GM21526 (cell line): Measurements from ENCODE around the gene GALNT11.
"Not testable (repeated sequence)": the region's sequence is repeated elsewhere in the genome, so short reads cannot be mapped to it uniquely, and the experiment has no call there.

Experiments used
- ATAC-seq: cut with Tn5 transposase; IDR thresholded peaks from one replicate; pipeline ENCODE4 v1.9.1; 2021; ENCODE audit warnings: moderate library complexity; ENCODE audit not compliant: unreplicated experiment, low FRiP score

The GALNT11 gene

DNA sequence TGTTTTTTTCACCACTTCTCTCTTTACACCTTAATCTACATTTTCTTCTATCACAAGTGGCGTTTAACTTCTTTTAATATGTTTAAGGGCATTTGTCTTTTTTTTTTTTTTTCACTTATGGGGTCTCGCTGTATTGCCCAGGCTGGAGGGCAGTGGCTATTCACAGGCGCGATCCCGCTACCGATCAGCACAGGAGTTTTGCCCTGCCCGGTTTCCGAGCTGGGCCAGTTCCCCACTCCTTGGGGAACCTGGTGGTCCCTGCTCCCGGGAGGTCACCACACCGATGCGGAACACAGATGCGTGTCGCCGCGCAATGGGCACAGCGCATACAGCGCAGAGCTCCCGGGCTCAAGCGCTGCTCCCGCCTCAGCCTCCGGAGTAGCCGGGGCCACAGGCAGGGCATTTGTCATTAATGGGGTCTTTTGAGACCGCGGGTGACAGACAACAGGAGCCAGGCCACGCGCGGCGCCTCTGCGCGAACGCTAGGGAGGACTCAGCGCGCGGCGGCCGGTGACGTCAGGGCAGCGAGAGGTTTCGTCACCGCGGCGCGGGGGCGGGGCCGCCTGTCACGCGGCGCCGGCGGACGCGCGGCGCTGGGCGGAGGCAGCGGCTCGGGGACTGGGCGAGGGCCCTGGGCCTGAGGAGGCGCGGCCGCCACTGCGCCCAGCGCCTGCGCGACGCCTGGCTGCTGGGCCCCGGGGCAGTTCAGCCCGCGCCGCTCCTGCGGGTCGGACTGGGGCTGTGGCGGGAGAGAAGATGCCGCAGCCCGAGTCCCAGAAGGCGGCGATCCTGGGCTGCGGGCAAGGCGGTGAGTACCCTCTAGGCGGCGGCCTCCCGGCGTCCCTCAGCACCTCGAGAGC, at the start of gene GALNT11:
Gene GALNT11, plus strand, starts transcription at position 598 of the 860 bp plus-strand sequence. CDS start 68,554 bp downstream, outside the sequence.
- peak; percentile 96 for ATAC-seq

GRCh38 chr7:151978616-151979015, 46.9 kb upstream of the GALNT11 start:
- no peak for ATAC-seq

GRCh38 chr7:151981223-151981622, 44.3 kb upstream of the GALNT11 start:
- ATAC-seq: no peak

DNA sequence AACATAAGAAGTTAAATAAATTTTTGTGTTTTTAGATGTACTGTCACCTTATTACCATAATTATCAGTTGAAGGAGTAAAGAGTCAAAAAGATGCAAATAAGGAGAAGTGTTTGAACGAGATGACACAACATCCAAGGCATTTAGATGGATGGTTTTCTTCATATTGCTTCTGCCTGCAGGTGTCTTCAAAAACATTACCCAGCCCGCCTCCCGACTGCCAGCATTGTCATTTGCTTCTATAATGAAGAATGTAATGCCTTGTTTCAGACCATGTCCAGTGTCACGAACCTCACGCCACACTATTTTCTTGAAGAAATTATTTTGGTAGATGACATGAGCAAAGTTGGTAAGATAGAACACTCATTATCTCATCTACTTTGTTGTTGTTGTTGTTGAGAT, 42.7 kb upstream of the GALNT11 start:
- no peak for ATAC-seq

DNA sequence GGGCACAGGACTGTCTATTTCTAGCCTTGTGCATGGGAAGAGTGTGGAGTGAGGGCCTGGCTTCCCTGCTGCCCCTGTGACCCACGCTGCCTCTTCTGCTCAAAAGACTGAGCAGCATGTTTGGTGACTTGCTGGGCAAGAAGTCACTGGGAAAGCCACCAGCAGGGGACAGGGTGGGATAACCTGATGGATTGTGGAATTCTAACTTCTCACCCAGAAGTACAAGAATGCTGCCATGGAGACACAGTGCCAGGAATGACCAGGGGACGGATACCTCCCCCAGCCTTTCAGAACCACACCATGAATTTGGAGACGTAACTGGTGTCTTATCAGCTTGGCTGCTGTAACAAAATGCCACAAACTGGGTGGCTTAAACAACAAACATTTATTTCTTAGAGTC, 40.9 kb upstream of the GALNT11 start:
- no peak for ATAC-seq

DNA sequence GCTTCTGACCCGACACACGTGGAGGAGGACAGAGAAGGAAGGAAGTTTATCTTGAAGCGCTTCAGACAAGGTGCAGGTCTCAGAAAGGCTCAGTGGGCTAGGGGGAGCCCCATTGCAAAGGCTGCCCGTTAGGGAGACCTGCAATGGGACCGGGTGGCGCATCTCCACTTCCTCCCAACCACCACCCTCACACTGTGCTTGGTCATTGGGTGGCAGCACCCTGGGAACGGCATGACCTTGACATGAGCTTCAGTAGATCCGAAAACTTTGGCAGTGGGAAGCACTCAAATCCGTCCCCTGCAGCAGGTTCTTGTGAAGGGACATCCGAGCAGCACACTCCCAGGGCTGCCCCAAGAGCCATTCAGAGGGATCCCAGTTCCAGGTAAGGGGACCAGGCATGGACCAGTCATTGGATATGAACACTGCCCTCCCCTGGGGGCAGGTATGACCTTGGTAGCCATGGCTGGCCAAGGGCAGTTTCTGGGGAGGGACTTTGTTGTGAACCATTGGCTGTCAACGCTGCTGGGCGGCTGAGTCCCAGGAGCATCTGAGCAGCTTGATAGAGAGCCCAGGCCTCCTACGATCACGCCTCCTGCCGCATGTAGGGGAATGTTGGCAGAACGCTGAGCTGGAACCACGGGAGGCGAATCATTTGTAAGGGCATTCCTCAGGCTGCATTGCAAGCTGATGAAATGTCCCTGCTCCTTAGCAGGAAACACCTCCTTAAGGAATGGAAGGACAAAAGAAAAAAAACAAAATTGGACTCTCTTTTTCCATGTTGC, 37.5 kb upstream of the GALNT11 start:
- ATAC-seq: no peak

GRCh38 chr7:151992375-151992774, 33.1 kb upstream of the GALNT11 start:
- ATAC-seq: peak; percentile 72

DNA sequence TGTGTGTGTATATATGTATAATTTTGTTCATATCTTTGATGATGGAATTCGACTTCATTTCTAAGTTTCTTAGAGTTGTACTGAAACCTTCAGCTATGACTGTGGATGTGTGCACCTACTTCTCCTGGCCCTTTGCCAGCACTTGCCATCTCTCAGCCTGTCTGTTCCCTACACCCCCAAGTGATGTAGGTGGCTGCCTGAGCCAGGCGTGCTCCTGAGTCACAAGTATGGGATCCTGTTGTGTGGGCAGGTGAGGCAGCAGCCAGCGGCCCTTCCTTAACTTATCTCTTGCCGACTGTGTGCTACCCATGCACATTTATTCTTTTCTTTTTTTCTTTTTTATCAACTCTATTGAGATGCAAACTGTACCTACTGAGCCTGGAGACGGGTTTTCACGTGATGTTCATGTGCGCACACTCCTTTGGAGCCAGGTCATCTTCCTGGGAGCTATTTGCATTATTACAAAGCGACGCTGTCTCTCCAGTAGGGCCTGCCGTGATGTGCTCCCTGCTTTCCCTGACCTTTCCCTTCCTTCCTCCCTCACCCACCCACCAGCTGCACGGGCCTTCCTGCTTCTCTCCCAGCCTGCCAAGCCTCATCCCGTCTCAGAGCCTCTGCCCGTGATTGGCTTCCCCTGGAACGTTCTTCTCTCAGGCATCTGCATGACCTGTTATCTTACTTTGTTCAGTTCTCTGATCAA, 31.3 kb upstream of the GALNT11 start:
- ATAC-seq: no peak

DNA sequence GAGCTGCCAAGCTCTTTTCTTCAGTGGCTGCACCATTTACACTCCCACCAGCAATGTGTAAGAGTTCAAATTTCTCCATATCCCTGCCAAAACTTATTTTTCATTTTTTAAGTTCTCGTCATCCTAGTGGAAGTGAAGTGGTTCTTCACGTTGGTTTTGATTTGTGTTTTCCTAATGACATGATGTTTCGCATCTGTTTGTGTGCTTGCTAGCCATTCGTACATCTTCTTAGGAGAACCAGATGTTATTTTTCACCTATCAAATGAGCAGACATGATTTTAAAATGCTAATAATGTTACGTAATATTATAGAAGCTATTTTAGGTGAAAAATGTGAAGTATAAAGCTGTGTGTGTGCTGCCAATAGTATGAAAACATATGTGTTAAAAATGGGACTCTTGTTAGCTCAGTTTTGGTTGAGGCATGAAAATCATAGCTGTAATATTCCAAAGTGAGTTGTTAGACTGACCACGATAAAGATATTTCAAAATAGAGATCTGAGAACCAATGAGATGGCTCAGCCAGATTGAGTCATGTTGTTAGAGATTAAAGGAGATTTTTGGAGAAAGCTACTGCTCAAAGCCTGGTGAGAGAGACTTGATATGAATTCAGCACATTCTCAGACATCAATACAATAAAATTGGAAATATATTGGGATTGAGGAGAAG, 25.9 kb upstream of the GALNT11 start:
- ATAC-seq: no peak

DNA sequence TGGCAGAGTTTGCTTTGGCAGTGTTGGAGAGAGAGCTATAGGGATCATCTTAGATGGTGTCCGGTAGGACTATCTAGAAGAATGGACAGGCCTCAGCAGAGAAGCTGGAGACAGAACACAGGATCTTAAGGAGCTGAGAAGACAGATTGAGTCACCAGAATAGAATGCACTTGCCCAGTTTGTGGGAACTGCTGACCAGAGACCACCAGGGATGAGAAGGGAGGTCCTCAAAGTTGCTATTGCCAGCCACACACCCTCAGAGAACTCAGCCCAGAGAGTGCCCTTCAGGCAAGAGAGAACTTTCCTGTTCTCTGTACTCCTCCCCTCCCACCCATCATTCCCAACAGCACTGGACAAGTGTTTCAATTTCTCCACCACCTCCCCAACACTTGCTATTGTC, 25.3 kb upstream of the GALNT11 start:
- ATAC-seq: no peak

DNA sequence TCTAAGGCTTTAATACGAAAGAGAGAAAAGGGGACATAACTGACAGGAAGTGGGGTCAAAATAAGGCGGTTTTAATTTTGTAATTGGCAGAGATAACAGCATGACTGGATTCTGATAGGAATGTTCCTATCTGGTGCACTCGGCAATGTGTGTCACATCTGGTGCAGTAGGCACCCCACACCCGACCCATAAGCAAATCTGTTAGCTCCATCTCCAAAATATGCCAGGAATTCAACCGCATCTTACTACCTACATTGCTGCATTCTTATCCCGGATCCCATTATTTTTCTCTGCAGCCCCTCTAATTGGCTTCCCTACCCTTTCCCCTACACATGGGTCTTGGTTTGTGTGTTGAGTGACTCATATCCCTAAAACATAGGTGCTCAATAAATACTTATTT, 19.1 kb upstream of the GALNT11 start:
- no peak for ATAC-seq

DNA sequence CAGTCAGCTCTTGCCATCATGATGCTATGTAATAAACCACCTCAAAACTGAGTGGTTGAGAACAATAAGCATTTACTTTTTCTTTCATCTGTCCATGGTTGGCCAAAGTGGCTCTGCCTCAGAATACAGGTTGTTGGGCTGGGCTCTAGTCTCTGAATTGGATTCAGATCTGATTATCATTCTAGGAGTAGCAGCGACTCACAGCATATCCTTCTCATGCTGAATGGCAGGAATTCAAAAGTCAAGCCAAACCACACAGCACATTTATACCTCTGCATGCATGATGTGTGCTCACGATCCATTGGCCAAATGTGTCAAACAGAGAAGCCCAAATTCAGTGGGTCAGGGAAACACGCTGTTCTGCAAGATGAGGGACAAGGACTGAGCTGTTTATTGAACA, 13.6 kb upstream of the GALNT11 start:
- ATAC-seq: no peak

GRCh38 chr7:152013230-152013629, 12.2 kb upstream of the GALNT11 start:
- ATAC-seq: no peak

DNA sequence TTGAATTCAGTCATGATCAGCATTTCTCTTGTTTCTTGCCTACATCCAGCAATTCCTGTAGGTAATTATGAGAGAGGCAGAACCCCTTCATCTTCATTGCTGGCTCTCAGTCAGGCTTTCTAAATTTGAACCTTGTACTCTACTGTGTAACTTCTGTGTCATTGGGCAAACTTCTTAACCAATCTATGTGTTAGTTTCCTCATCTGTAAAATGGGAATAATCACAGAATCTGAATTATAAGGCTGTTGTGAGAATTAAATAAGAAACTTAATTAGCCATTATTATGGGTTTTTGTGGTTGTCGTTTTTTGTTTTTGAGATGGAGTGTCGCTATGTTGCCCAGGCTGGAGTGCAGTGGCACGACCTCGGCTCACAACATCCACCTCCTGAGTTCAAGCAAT, 11.5 kb upstream of the GALNT11 start:
- no peak for ATAC-seq

GRCh38 chr7:152014722-152015121, 10.8 kb upstream of the GALNT11 start:
- ATAC-seq: no peak

GRCh38 chr7:152015600-152015999, 9.9 kb upstream of the GALNT11 start:
- ATAC-seq: no peak

- ATAC-seq: no peak
Measured at GRCh38 chr7:152016947-152017346, 8.5 kb upstream of the GALNT11 start.

GRCh38 chr7:152017683-152018082, 7.8 kb upstream of the GALNT11 start:
- ATAC-seq: not testable (repeated sequence)

- ATAC-seq: not testable (repeated sequence)
Measured at GRCh38 chr7:152021740-152022139, 3.7 kb upstream of the GALNT11 start.
